Activated T-cell treated with anti-CD3 and anti-CD28 coated beads for 1 hour (primary cell): ENCODE measurements around the gene GRK5.

ENCODE experiments used
- DNase-seq: peaks from one replicate; pipeline ENCODE4 v3.0.0-alpha.2; 2020; ENCODE audit warnings: low read depth

Gene GRK5

DNA sequence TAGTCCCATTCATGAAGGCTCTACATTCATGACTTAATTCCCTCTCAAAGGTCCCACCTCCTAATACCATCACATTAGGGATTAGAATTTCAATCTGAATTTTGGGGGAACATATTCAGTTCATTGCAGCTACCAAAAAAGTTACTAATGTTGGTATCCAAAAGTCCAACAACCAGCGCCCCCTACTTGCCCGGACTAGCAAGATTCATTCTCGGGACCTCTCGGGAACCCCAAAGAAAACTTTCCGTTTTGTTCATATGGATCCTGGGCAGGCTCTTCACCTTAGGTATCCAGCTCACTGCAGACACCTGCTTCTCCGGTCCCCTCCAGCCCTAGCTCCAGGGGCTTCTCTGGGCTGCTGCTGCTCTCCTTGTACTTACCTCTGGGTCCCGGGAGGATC lies 8.9 kb upstream of the GRK5 start:
- DNase-seq = peak; percentile 23

DNA sequence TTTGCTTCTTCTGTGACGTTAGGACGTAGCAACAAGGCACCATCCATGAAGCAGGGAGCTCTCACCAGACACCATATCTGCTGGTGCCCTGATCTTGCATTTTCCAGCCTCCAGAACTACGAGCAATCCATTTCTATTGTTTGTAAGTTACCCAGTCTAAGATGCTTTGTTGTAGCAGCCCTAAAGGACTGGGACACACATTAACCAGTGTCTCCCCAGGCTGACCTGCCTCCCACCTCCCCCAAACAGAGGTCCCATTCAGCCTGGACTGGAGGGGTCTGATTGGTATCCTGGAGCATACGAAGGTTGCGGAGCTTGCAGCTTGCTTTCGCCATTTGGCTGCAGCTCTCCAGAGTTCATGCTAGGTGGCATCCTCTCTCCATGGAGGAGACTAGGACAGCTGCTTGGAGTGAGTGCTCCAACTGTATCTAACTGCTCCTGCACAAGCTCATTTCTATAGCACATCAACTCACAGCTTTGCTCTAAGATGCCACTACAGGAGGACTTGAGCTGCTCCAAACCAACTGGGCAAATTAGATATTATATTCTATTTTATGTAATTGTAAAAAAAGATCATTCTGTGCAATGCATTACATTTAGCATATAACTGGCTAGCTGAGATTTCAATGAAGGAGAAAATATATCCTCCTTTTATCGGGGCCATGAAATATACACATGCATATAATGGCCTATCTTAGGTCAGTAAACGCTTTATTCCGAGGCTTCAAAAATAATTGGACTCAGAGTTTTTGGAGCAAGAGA lies 8.0 kb upstream of the GRK5 start:
- no peak for DNase-seq

DNA sequence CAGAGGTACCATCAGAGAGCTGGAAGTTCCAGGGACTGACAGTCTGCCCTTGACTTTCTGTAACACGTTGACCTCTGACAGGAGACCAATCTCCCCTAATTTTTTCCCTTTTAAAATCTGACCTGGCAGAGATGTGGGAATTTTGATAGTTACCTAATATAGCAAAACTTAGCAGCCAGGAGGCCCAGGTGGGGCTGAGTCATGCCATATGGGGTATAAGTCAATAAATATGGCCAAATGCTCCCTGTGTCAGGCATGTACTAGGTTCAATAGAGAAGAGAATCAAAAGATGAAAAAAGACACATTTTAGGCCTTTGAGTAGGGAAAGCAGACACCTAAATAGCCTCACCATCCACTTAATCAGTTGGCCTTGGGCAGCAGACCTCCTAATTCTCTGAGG lies 6.1 kb upstream of the GRK5 start:
- no peak for DNase-seq

DNA sequence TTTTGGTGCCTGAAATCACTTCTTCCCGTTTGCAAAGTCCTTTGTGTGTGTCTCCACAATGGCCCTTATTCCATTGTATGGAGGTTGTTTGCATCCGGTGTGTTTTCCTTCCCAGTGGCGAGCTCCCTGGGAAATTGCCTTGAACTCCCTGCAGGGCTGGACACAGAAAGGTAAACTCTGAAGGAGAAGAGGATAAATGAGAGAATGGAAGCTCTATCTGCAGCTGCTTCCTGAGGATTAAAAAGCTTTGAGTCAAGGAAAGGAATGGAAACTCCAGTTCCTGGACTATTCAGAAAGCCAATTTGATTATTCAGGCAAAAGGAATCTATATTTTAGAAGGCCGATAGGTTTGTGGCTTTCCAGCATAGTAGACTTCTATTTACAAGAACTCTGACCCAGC lies 4.4 kb upstream of the GRK5 start:
- no peak for DNase-seq

DNA sequence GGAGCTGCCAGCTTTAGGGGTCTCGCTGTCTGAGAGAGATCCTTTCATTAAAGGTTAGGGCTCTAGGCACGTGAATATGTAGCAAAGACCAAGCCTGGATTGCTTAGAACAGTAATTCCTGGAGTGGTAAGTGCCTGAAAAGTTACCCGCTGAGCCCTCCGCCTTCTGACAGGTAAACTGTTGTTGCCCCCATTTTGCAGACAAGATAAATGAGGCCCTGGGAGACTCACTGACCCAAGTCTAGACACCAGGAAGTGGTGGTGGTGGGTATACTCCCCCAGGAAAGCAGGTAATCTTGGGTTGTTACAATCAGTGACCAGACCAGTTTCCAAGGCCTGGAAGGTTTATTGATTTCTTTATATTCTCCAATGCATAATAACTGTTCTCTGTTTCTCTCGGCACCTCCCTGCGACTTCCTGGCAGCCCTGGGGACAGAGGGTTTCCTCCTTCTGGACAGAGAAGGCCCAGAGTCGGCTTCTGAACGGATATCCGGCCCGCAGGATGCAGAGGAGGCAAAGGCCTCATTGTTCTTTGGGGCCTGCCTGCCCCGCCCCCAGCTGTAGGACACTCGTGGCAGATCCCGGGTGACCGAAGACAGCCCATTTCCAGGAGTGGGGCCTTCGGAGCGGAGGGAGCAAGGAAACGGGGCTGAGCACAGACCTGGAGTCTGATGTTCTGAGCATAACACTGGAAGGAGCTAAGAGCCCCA lies 1.3 kb upstream of the GRK5 start:
- DNase-seq = peak; percentile 26

DNA sequence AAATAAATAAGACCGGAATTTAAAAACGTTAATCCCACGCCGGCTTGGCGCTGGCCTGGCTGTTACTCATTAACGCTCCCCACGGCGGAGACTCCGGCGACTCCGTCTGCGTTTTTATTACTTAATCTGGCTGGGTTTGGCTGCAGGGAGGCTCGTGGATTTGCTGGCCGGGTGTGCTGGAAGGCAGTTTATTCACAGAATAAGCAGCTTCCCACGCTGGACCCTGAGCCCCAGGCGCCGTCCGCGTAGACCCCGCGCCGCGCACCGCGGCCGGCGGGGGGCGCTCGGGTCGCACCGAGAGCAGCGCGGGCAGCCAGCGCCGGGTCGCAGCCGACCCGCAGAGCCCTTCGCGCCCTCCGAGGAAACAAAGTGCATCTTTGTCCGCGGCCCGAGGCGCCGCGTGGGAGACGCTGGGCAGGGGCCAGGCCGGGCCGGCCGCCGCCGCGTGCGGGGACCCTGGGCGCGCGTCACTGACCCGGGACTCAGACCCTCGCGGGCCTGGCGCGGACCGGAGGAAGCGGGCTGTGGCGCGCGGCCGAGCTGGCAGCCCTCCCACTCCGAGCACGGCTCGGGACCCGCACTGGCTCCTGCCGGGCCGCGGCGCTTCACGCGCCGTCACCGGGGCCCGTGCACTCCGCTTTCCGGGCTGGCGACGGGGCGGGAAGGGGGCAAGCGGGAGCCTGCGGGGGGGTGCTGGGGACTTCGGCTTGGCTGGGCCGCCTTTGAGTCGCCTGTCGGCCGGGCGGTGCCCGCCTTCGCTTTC lies 587 bp upstream of the GRK5 start:
- DNase-seq = peak; percentile 64

DNA sequence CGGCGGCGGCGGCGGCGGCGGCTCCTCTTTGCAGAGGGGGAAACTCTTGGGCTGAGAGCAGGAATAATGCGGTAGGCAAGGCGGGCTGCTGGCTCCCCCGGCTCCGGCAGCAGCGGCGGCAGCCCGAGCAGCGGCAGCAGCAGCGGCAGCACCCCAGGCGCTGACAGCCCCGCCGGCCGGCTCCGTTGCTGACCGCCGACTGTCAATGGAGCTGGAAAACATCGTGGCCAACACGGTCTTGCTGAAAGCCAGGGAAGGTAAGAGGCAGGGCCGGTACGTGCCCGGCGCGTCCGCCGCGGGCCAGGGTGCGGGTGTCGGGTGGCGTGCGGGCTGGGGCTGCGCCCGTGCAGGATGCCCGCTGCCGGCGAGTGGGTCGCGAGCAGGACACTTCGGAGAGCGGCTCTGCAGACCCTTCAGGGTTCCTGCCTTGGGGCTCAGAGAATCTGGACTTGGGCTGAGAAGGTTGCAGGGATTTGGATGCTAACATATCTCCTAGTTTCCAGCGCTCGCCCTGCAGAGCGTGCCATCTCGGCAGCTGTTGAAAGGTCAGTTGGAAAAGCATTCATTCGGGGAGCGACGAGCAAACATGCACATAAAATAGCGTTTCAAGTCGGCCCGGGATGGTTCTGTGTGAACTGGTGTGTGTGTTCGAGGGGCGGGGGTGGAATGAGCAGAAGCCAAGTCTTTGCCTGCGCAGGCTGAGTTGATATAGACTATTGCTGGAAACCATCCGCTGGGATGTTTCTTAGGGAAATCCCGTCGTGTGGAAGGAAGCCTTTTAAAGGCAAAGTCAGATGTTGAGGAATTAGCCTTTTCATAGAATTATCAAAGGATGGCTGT lies 562 bp downstream of the GRK5 start:
- DNase-seq = peak; percentile 22

DNA sequence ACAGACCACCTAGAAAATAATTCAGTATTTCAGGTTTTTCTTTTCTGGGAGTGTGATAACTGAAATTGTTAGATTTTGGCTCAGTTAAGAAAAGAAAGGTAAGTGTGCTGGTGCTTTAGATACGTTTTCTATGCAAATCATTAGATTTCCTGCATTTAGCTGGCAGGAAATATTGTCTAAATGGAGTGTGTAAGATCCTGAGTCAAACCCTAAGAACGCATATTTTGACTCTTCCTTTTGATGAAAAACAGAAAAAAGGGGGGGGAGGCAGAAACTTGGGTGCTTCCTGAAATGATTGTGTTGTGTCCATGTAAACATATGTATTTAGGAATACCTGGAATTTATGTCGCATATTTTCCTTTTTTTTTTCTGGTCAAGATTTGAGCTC lies 1.2 kb downstream of the GRK5 start:
- no peak for DNase-seq

DNA sequence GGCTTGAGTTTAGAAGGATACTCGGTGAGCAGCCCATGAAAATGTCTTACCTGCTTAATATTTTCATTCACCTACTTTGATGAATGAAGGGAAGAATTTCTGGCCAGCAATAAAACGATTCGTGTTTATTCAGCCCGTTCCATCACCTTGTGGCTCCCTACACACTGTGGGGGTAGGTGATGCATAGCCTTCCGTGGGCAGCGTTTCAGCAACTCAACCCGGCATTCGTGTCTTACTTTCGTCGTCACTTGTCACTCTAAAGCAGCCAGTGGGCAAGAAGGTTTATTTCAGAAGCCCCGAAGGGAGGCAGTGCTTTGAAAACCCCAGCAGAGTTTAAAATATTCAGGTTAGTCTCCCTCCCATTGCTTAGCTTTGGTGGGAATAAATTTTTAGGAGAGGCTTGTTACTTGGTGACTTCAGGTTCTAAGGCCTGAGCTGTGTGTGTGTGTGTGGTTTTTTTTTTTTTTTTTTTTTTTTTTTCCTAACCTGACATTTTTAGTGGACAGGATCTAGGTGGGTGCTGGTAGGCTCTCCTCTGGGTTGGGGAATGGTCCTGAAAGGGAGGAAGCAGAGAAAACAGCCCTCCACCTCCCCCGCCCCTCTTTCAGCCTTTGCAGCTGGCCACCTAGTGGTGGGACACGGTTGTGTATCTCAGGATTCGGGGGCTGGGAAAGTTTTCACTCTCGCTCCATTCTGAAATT lies 1.8 kb downstream of the GRK5 start:
- peak; percentile 56 for DNase-seq

DNA sequence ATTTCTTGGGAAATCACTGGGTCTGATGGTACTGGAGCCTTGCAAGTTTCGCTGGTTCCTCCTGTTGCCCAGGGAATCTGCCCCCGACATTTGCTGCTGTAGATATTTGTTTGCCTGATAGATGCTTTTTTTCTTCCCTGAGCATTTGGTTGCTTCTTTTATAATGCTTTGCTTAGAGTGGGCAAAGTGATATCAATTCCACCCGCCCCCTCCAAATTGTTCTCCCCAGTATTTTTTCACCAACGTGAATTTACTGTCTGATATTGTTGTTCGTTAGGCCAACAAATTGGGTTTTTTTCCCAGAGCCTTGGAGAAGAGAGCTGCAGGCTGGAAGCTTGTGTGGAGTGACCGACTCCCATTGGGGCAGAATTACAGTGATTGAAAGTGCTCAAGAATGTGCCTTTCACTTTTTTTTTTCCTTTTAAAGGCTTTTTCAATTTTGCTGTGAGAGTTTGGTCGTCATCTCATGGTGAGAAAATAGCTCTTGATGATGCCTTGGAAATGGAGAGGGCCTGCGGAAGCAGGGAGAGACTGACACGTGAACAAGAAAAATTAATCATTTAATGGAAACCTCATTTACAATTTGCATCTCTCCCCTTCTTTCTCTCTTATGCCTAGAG lies 2.5 kb downstream of the GRK5 start:
- no peak for DNase-seq

DNA sequence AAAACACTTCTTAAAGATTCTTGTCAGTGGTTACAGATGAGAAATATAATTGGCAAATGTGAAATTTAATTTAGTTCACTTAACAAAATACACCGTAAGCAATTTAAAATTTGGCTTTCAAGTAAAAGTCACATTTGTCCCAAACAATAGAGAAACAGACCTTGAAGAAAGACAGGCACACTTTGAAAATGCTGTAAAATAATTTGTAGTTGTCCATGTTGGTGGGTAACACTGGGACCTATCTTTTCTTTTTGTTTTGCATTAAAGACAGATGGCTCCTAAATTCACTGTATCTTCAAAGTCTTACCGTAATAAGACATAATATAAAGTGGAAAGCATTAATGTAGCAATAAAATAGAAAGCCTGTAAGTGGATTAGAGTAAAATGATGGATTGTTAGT lies 3.3 kb downstream of the GRK5 start:
- DNase-seq = no peak

DNA sequence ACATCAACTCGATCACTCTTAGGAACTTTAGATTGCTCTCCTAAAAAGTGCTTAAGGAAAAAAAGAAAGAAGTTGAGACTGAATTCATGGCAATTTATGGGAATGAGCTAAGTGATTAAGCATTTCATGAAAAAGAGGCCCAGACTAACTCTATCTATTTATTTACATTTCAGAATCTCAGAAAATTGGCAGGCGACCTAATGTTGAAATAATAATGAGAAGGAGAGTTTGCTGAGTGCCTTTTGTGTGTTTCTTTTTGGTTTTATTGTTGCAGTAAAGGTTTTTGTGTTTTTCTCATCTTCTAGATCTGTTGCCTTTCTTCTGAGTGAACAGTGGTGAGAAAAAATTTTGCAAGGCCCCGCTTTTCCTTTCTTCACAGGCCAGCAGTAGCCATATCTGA lies 3.8 kb downstream of the GRK5 start:
- DNase-seq = no peak

DNA sequence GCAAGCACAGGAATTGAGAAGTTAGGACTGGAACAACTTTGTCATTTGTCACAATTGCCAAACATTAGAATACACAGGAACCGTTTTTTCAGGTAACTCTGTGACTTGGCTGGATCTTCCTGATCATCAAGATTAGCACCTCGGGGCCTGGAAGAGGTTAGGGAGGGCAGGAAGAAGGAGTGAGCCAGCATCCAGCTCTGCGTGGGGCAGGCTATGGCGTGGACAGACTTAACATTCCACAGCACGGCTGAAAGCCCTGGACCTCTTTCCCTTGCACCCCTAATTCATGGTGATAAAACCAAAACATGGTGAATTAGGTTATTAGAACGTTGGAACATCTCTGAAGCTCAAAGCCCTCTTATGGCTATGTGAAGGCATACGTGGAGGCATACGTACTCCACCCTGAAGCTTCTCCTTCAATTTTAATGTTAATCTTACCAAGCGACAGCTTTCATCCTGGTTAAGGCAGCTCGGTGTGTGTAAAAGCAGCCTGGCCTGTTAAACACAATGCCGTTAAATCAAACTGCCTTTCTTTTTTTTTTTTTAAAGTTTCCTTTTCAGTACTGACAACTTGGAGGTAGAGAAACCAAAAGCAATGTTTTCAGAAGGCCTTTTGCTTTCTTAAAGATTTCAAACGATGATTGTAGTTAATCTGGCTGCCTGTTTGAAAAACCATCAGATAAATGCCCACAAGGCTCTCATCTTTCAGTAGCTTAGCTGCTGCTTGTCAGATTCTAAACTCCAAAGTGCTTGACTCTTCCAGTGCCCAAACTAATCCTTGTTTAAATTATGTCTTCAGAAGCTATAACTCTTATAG lies 4.5 kb downstream of the GRK5 start:
- DNase-seq = no peak

DNA sequence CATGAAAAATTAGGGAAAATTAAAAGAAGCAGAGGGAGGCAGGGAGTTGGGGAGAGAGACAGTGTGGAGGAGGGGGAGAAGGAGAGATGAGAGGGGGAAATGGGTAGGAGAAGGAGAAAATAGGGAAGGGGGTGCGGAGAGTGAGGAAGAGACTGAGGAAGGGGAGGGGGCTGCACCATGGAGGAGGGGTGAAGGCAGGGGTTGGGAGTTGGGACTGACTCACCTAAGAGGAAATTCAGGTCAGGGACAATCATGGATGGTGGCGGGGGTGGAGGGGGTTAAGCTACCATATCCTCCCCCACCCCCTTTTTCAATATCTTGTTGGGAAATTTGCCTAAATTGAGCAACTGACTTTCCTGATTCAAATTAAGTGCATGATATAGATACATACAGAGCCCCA lies 8.0 kb downstream of the GRK5 start:
- no peak for DNase-seq

DNA sequence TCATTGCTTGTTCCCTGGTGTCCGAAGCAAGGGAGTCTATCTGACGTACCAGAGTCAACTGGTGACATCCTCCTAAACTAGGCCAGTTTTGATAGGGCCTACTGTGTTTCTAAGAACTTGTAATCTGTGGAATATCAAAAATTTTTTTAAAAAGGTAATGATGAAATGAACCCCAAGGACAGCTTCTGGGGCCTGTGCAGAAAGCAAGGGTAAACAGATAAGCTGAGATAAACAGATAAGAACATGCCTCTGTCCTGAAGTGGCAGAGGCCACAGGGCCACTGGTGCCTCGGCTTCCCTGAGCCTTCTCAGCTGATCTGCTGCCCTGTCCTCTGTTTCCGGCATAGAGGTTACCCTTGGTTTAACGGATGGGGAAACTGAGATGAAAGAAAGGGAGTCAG lies 8.8 kb downstream of the GRK5 start:
- DNase-seq = no peak

DNA sequence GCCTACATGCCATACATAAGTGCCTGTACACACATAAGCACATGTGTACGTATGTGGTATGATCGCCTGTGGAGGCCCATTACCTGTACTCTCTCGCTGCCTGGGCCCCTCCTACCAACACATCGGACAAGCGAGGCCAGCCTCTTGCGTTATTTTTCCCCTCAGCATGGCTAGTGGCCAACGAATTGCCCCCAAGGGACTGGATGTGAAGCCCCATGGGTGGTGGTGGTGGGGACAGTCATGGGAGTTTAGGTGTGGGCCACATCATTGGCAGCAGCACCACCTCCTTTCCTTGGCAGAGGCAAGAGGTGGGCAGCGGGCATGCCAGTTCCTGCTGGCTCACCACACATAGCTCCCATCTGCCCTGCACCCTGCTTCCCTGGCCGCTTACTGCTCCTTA lies 10.0 kb downstream of the GRK5 start:
- DNase-seq = no peak

DNA sequence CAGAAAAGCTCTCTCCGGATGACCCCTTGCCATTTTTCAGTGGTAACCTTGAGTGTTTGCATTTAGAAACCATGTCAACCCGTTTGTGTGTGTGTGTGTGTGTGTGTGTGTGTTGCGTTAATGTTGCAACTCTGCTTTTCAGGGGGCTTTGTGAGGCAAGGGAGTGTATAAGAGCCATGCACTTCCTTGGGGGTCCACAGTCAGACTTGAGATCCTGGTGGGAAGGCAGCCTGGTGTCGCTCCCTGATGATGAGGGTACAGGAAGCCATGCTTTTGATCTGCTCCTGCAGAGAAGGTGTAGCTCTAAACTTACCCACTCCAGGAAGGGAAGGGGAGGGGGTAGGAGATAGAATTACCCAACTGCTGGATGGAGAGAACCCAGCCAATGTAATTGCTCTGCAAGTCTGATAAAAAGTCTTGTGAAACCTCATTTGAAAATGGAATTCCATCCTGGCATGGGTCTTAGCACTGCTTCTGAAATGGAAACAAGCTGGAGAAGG lies 10.7 kb downstream of the GRK5 start:
- DNase-seq = no peak

DNA sequence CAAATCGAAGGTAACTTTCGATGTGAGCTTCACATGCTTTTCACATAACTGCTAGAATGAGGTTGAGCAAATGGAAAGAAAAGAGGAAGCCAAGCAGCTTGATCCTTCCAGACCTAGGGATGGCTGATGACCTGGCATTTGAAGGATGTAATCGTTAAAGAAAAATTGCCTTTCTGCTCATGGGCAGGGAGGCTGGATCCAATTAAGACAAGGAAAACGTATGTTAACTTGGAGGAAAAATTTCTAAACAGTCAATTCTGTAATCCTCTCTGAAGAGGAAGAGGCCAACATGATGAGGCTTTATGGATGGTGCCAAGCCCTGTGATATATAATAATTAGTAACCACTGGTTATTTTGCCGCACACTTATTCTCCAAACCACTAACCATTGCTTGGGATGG lies 12.5 kb downstream of the GRK5 start:
- DNase-seq = no peak

DNA sequence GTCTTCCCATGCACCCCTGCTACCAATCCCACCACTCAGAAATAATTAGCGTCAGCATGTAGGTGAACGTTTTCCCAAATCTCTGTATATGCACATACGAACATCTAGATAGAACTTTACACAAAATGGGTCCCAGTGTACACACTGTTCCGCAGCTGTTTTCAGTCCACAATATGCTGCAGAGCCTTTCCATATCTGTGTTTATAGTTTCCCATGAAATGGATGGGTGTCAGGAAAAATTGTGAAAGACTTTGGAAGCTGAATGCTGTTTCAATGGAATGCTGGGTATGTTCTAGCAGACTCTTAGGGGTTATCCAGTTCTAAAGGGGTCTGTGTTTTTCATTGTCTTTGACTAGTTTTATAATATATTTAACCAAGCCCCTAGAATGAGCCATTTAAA lies 13.8 kb downstream of the GRK5 start:
- DNase-seq = no peak

DNA sequence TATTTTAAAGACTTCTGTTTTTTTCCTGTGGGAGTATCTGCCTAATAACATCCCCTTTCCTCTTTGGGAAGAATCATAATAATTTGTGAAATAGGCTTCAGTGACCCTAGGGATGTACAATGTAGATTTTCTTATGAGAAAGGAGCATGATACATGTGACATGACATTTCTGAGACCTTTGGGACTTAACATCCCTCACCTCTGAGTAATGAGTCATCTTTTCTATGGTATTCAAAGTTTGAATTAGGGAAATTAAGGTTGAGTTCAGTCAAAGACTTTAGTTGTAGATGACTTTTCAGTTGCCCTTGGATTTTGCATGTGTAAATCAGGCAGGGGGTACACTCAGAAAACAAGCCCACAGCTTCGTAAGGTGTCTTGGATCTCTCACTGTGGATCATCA lies 14.3 kb downstream of the GRK5 start:
- no peak for DNase-seq
